ENCODE results near the gene CX3CR1.

CX3CR1 gene

DNA sequence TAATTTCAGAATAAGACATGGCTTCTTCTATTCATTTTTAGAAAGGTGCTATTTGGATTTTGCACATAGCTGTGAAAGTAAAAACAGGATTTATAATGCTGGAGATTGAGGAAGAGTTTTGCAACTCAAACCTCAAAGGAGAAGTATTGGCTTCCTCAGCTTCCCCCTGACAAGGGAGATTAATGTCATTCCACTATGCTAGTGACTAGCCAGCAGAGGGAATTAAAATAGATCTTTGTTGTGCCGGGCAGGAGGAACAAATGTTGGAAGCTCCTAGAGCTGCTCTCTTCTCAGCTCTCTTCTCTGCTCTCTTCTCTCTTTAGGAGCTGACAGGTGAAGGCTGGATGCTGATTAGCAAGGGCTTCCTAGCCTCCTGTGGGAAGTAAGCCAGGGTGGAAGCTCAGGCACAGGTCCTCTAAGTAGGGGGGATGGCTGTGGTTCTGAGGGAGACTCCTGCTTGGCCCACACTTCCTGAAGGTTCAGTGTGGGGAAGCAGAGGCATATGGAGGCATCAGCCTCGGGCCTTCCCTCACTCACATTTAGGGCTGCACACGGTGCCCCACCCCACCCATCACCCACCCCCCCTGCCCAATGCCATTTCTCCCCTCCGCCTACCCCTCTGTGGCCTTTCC lies 29.6 kb downstream of the CX3CR1 start:
- H3K36me3 ChIP-seq (ENCODE audit: low read length) = no peaks in the 10 kb centered on the region
- H3K4me2 ChIP-seq (ENCODE audit: low read depth, low read length, poor library complexity, severe bottlenecking) = no peak overlapping the region
- no peaks in the 10 kb centered on the region for H3K79me2 ChIP-seq (ENCODE audit: insufficient read depth, low read length)
- no peaks in the 10 kb centered on the region for H3K9me2 ChIP-seq (replicated peaks; ENCODE audit: insufficient read depth, low read length)
- no peak overlapping the region for H3K4me3 ChIP-seq (ENCODE audit: insufficient read depth, low read length, poor library complexity, severe bottlenecking)
- peaks cover 6% of the 10 kb centered on the region for H3F3A ChIP-seq (ENCODE audit: insufficient read depth)
- H3K9ac ChIP-seq (ENCODE audit: low read length) = no peak overlapping the region
- H3K27me3 ChIP-seq (ENCODE audit: low read length) = no peaks in the 10 kb centered on the region
- no peak overlapping the region for H2AFZ ChIP-seq (ENCODE audit: low read depth, low read length, severe bottlenecking)
- H3K27ac ChIP-seq (ENCODE audit: low read depth, low read length) = no peak overlapping the region
- no peaks in the 10 kb centered on the region for H3K9me3 ChIP-seq (ENCODE audit: insufficient read depth, low read length)
- no peaks in the 10 kb centered on the region for H4K20me1 ChIP-seq (ENCODE audit: low read depth, low read length)
- TF ChIP-seq EZH2phosphoT487 (conservative IDR thresholded peaks at IDR 0.05; ENCODE audit: low read length) = no peak
- TF ChIP-seq, protein P1, sequence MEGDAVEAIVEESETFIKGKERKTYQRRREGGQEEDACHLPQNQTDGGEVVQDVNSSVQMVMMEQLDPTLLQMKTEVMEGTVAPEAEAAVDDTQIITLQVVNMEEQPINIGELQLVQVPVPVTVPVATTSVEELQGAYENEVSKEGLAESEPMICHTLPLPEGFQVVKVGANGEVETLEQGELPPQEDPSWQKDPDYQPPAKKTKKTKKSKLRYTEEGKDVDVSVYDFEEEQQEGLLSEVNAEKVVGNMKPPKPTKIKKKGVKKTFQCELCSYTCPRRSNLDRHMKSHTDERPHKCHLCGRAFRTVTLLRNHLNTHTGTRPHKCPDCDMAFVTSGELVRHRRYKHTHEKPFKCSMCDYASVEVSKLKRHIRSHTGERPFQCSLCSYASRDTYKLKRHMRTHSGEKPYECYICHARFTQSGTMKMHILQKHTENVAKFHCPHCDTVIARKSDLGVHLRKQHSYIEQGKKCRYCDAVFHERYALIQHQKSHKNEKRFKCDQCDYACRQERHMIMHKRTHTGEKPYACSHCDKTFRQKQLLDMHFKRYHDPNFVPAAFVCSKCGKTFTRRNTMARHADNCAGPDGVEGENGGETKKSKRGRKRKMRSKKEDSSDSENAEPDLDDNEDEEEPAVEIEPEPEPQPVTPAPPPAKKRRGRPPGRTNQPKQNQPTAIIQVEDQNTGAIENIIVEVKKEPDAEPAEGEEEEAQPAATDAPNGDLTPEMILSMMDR (IDR thresholded peaks at IDR 0.05; ENCODE audit: insufficient read depth, low read length, poor library complexity, severe bottlenecking) = no peak

DNA sequence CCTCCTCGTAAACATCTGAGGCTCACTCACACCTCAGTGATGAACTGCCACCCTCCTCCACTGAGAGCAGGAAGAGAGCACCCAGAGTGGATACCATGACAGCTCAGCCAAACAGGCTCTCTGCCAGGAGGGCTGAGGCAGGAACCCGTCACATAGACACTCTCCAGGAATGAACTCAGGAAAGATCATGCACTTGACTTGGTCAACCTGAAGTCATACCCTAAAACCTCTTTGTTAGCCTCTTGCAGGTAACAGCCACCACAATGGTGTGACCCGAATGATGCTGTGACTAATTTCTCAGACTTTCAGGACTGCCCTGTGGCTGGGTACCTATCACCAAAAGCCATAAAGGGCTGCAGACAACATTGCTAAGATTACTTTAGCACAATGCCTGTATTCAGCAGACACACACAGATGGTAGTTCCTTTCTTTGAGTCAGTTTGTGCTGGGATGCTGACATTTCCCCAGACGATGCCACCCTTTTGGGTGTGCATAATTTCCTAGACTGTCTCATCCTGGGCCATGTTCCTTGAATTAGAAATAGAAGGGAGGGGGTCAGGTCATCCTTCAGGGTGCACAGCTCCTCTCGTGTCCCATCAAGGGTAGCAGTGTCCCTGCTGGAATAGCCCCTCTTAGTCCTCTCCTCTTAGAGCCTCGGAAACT lies 30.3 kb downstream of the CX3CR1 start:
- Histone ChIP-seq H3K36me3 (ENCODE audit: low read length) (no peaks in the 10 kb centered on the region), H4K20me1 (ENCODE audit: low read depth, low read length) (no peaks in the 10 kb centered on the region), H3K4me2 (ENCODE audit: low read depth, low read length, poor library complexity, severe bottlenecking) (no peak overlapping the region), H2AFZ (ENCODE audit: low read depth, low read length, severe bottlenecking) (no peak overlapping the region), H3F3A (ENCODE audit: insufficient read depth) (no peaks in the 10 kb centered on the region), H3K27ac (ENCODE audit: low read depth, low read length) (no peak overlapping the region), H3K9me3 (ENCODE audit: insufficient read depth, low read length) (no peaks in the 10 kb centered on the region), H3K79me2 (ENCODE audit: insufficient read depth, low read length) (no peaks in the 10 kb centered on the region), H3K27me3 (ENCODE audit: low read length) (no peaks in the 10 kb centered on the region), H3K9ac (ENCODE audit: low read length) (no peak overlapping the region), H3K4me3 (ENCODE audit: insufficient read depth, low read length, poor library complexity, severe bottlenecking) (no peak overlapping the region), H3K9me2 (replicated peaks; ENCODE audit: insufficient read depth, low read length) (no peaks in the 10 kb centered on the region)
- TF ChIP-seq, protein P1 (IDR thresholded peaks at IDR 0.05; ENCODE audit: insufficient read depth, low read length, poor library complexity, severe bottlenecking) = no peak
- TF ChIP-seq EZH2phosphoT487 (conservative IDR thresholded peaks at IDR 0.05; ENCODE audit: low read length) = no peak

GRCh38 chr3:39241561-39241960 lies 38.3 kb downstream of the CX3CR1 start:
- no peaks in the 10 kb centered on the region for H3F3A ChIP-seq (ENCODE audit: insufficient read depth)
- no peak overlapping the region for H3K4me2 ChIP-seq (ENCODE audit: low read depth, low read length, poor library complexity, severe bottlenecking)
- no peaks in the 10 kb centered on the region for H3K27me3 ChIP-seq (ENCODE audit: low read length)
- TF ChIP-seq EZH2phosphoT487 (conservative IDR thresholded peaks at IDR 0.05; ENCODE audit: low read length) = no peak
- TF ChIP-seq, protein P1 (IDR thresholded peaks at IDR 0.05; ENCODE audit: insufficient read depth, low read length, poor library complexity, severe bottlenecking) = no peak
- no peaks in the 10 kb centered on the region for H3K79me2 ChIP-seq (ENCODE audit: insufficient read depth, low read length)
- no peak overlapping the region for H2AFZ ChIP-seq (ENCODE audit: low read depth, low read length, severe bottlenecking)
- no peaks in the 10 kb centered on the region for H3K9me2 ChIP-seq (replicated peaks; ENCODE audit: insufficient read depth, low read length)
- H3K4me3 ChIP-seq (ENCODE audit: insufficient read depth, low read length, poor library complexity, severe bottlenecking) = no peak overlapping the region
- H4K20me1 ChIP-seq (ENCODE audit: low read depth, low read length) = no peaks in the 10 kb centered on the region
- no peaks in the 10 kb centered on the region for H3K36me3 ChIP-seq (ENCODE audit: low read length)
- no peak overlapping the region for H3K27ac ChIP-seq (ENCODE audit: low read depth, low read length)
- no peaks in the 10 kb centered on the region for H3K9me3 ChIP-seq (ENCODE audit: insufficient read depth, low read length)
- H3K9ac ChIP-seq (ENCODE audit: low read length) = no peak overlapping the region

Data from SU-DHL-6 (cell line).